GM23338 (cell line): ENCODE data around the gene PCDH17. TPM values are rescaled to one million over a fixed set of nuclear protein-coding genes. Genes with fewer than 3 reads are reported as not detected.

Experiments
- ATAC-seq: fragments of 200-7000 bp; cut with Tn5 transposase; 3 replicates; pipeline ENCODE4 v1.9.1; 2020
- DNase-seq: peaks from one replicate; pipeline ENCODE4 v3.0.0-alpha.2; 2015; ENCODE audit warnings: low spot score
- H2AFZ ChIP-seq: fragments of 200-600 bp; sonication (generic); 2 replicates; pipeline ENCODE4 v1.8.0; 2016; ENCODE audit warnings: antibody characterized with exemption, mild to moderate bottlenecking, moderate library complexity
- H3F3A ChIP-seq: fragments of 200-600 bp; sonication (generic); replicated peaks from 2 replicates; pipeline ENCODE4 v1.8.0; 2017; ENCODE audit warnings: antibody characterized with exemption, mixed run types, low read depth
- H3K27ac ChIP-seq: fragments of 200-600 bp; sonication (generic); 2 replicates; pipeline ENCODE4 v1.6.1; 2016; ENCODE audit warnings: low read depth
- H3K27me3 ChIP-seq: fragments of 200-600 bp; sonication (generic); 2 replicates; pipeline ENCODE4 v1.8.0; 2016; ENCODE audit warnings: mild to moderate bottlenecking, mixed run types, moderate library complexity; ENCODE audit not compliant: insufficient read depth
- H3K36me3 ChIP-seq: fragments of 200-600 bp; sonication (generic); 2 replicates; pipeline ENCODE4 v1.8.0; 2016; ENCODE audit warnings: mild to moderate bottlenecking; ENCODE audit not compliant: insufficient read depth
- H3K4me1 ChIP-seq: fragments of 200-600 bp; sonication (generic); 2 replicates; pipeline ENCODE4 v1.8.0; 2016; ENCODE audit warnings: mild to moderate bottlenecking, moderate library complexity; ENCODE audit not compliant: insufficient read depth
- H3K4me2 ChIP-seq: fragments of 200-600 bp; sonication (generic); 2 replicates; pipeline ENCODE4 v1.7.1; 2017; ENCODE audit warnings: mixed run types
- H3K4me3 ChIP-seq: fragments of 200-600 bp; sonication (generic); 2 replicates; pipeline ENCODE4 v1.6.1; 2016; ENCODE audit warnings: mixed run types
- H3K79me2 ChIP-seq: fragments of 200-600 bp; sonication (generic); replicated peaks from 2 replicates; pipeline ENCODE4 v1.8.0; 2017; ENCODE audit warnings: mild to moderate bottlenecking; ENCODE audit not compliant: insufficient read depth
- H3K9me2 ChIP-seq: fragments of 200-600 bp; sonication (generic); 2 replicates; pipeline ENCODE4 v1.8.0; 2017; ENCODE audit not compliant: insufficient read depth
- H4K20me1 ChIP-seq: fragments of 200-600 bp; sonication (generic); replicated peaks from 2 replicates; pipeline ENCODE4 v1.8.0; 2017; ENCODE audit warnings: mild to moderate bottlenecking; ENCODE audit not compliant: insufficient read depth
- H3K27ac Mint-ChIP-seq: 2 replicates; pipeline ENCODE4 v1.8.0; 2020; ENCODE audit warnings: inconsistent platforms, mild to moderate bottlenecking, moderate library complexity, mixed read lengths
- H3K27me3 Mint-ChIP-seq: 3 replicates; pipeline ENCODE4 v1.8.0; 2022; ENCODE audit warnings: low read depth, mild to moderate bottlenecking, moderate library complexity, mixed read lengths, inconsistent platforms; ENCODE audit not compliant: insufficient read depth, poor library complexity
- H3K36me3 Mint-ChIP-seq: 3 replicates; pipeline ENCODE4 v1.8.0; 2021; ENCODE audit warnings: low read depth, mild to moderate bottlenecking, inconsistent platforms, moderate library complexity, mixed read lengths
- H3K4me1 Mint-ChIP-seq: 3 replicates; pipeline ENCODE4 v1.8.0; 2020; ENCODE audit warnings: mild to moderate bottlenecking, inconsistent platforms, mixed read lengths
- H3K4me3 Mint-ChIP-seq: 3 replicates; pipeline ENCODE4 v1.8.0; 2021; ENCODE audit warnings: moderate library complexity, mild to moderate bottlenecking, inconsistent platforms, mixed read lengths
- H3K9me3 Mint-ChIP-seq: 3 replicates; pipeline ENCODE4 v1.8.0; 2020; ENCODE audit warnings: moderate library complexity, mild to moderate bottlenecking, inconsistent platforms, mixed read lengths
- CREB1 ChIP-seq: fragments of 250-450 bp; sonication (Bioruptor Pico); IDR thresholded peaks from 2 replicates; pipeline ENCODE4 v1.5.0; 2020; ENCODE audit warnings: low read depth, mild to moderate bottlenecking, moderate library complexity
- CTCF ChIP-seq, 2 experiments: fragments of 200-600 bp in 1 of 2; sonication (generic) in 1 of 2; conservative IDR thresholded peaks; 2 replicates each; pipeline versions ENCODE4 v1.5.1 to v1.6.1; 2016 to 2017; ENCODE audit warnings: antibody characterized with exemption in 2 of 2, low read depth in 2 of 2, mild to moderate bottlenecking in 2 of 2, moderate library complexity in 1 of 2
- ETS1 ChIP-seq: IDR thresholded peaks from 2 replicates; pipeline ENCODE4 v1.6.1; 2016; ENCODE audit warnings: antibody characterized with exemption
- EZH2 ChIP-seq: fragments of 200-600 bp; sonication (generic); IDR thresholded peaks from one replicate; pipeline ENCODE4 v1.8.0; 2017; ENCODE audit warnings: antibody characterized with exemption, mild to moderate bottlenecking, low read depth; ENCODE audit not compliant: unreplicated experiment
- EZH2phosphoT487 ChIP-seq: fragments of 200-600 bp; sonication (generic); IDR thresholded peaks from one replicate; pipeline ENCODE4 v1.8.1; 2018; ENCODE audit warnings: antibody characterized with exemption; ENCODE audit not compliant: unreplicated experiment
- JUNB ChIP-seq: IDR thresholded peaks from one replicate; pipeline ENCODE4 v1.6.1; 2016; ENCODE audit warnings: antibody characterized with exemption; ENCODE audit not compliant: unreplicated experiment
- NANOG ChIP-seq: IDR thresholded peaks from 2 replicates; pipeline ENCODE4 v1.6.1; 2016; ENCODE audit warnings: antibody characterized with exemption, borderline replicate concordance
- POLR2AphosphoS5 ChIP-seq: IDR thresholded peaks from 2 replicates; pipeline ENCODE4 v1.6.1; 2016; ENCODE audit warnings: antibody characterized with exemption, low read depth
- REST ChIP-seq: IDR thresholded peaks from one replicate; pipeline ENCODE4 v1.6.1; 2018; ENCODE audit warnings: antibody characterized with exemption; ENCODE audit not compliant: unreplicated experiment
- STAT1 ChIP-seq: IDR thresholded peaks from one replicate; pipeline ENCODE4 v1.6.1; 2016; ENCODE audit warnings: antibody characterized with exemption; ENCODE audit not compliant: unreplicated experiment
- ZNF114 ChIP-seq: fragments of 250-450 bp; sonication (Bioruptor Pico); IDR thresholded peaks from 2 replicates; pipeline ENCODE4 v1.5.0; 2020; ENCODE audit warnings: mild to moderate bottlenecking, moderate library complexity
- ZNF331 ChIP-seq: fragments of 250-450 bp; sonication (Bioruptor Pico); IDR thresholded peaks from 2 replicates; pipeline ENCODE4 v1.5.0; 2020; ENCODE audit warnings: low read depth, mild to moderate bottlenecking, moderate library complexity
- polyA plus RNA-seq: library from polyadenylated mRNA; unstranded; fragments of >200 nt; fragmentation: Nextera tagmentation; extraction: Ambion mirVana; gene quantifications from 2 replicates; pipeline ENCODE4 v1.2.1, GENCODE V29; 2016
- total RNA-seq: library from RNA; depleted of rRNA; stranded (reverse); fragments of >200 nt; shearing (Covaris generic); gene quantifications from 2 replicates; pipeline ENCODE4 v1.2.3, GENCODE V29; 2014

PCDH17 gene
- total and polyA plus RNA-seq, 2 experiments from 2014 or later = 0.27 to 1.3 TPM

DNA sequence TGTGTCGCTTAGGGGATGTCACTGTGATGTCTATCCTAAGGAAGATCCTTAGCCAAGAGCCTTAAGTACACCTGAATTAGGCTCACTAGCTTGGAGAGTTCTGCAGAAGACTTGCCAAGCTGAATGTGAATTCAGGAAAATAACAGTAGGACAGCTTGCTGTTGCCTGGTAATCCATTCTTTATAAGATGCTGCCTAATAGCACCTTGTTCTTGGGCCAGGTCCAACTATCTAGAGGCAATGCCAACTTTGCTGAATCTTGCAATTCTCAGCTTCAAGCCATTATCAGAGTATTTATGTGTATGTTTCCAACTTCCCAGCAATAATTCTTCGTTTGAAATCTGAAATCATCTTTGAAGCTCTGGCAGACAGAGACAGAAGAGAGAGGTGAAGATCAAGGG, 102.8 kb downstream of the PCDH17 start:
- Histone ChIP-seq H3K27me3 (no peaks in the 10 kb centered on the region), H4K20me1 (no peaks in the 10 kb centered on the region), H3K4me1 (peaks cover 13% of the 10 kb centered on the region), H3K79me2 (no peaks in the 10 kb centered on the region), H3F3A (no peaks in the 10 kb centered on the region), H2AFZ (no peak overlapping the region), H3K9me2 (no peaks in the 10 kb centered on the region), H3K4me3 (no peak overlapping the region), H3K4me2 (no peak overlapping the region), H3K36me3 (no peaks in the 10 kb centered on the region), H3K27ac (no peak overlapping the region)
- Mint-ChIP-seq H3K36me3 (no peaks in the 10 kb centered on the region), H3K27me3 (peaks cover 5% of the 10 kb centered on the region), H3K4me1 (peaks cover 12% of the 10 kb centered on the region), H3K9me3 (no peaks in the 10 kb centered on the region; the same call in 2 of the 3 replicates), H3K4me3 (no peak overlapping the region), H3K27ac (no peak overlapping the region)
- ATAC-seq = no peak
- TF ChIP-seq POLR2AphosphoS5 (no peak), JUNB (no peak), EZH2 (no peak)
- DNase-seq = no peak

DNA sequence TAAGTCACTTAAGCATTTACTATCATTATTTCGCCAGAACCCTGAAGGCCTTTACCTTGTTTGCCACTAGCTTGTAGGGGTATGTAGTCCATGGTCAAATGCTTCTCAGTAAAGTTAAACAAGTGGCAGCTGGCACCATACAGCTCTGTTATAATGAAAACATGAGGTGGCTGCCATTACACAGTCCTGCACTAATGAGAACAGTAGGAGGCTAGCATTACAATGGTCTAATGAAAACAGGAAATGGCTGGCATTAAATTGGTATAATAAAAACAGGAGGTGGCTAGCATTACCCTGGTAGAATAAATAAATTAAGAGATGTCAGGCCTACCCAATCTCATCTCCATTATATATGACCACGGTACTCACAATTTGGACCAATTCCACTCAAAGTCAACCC, 107.5 kb downstream of the PCDH17 start:
- Histone ChIP-seq H3F3A (no peaks in the 10 kb centered on the region), H4K20me1 (no peaks in the 10 kb centered on the region), H3K4me2 (peak overlapping the region; percentile 5), H3K36me3 (no peaks in the 10 kb centered on the region), H2AFZ (no peak overlapping the region), H3K9me2 (no peaks in the 10 kb centered on the region), H3K27me3 (no peaks in the 10 kb centered on the region), H3K4me1 (peaks cover 36% of the 10 kb centered on the region), H3K4me3 (no peak overlapping the region), H3K27ac (no peak overlapping the region), H3K79me2 (no peaks in the 10 kb centered on the region)
- Mint-ChIP-seq H3K9me3 (no peaks in the 10 kb centered on the region; the same call in 2 of the 3 replicates), H3K36me3 (no peaks in the 10 kb centered on the region), H3K4me1 (peaks cover 34% of the 10 kb centered on the region), H3K4me3 (no peak overlapping the region), H3K27ac (no peak overlapping the region), H3K27me3 (peaks cover 5% of the 10 kb centered on the region)
- ATAC-seq (peak; percentile 75), DNase-seq (peak; percentile 17)
- TF ChIP-seq STAT1 (no peak), POLR2AphosphoS5 (no peak), ZNF331 (no peak), REST (no peak), ZNF114 (CRISPR knock-in tag) (no peak), CREB1 (CRISPR knock-in tag) (no peak), EZH2phosphoT487 (no peak), CTCF (conservative IDR thresholded peaks at IDR 0.05; ENCODE audit: low read depth in 2 of 2) (no peak), NANOG (peak; percentile 77), ETS1 (peak; percentile 31; the same call in 1 of the 2 replicates)
